Measurements from ENCODE around the gene UTP18.

DNA sequence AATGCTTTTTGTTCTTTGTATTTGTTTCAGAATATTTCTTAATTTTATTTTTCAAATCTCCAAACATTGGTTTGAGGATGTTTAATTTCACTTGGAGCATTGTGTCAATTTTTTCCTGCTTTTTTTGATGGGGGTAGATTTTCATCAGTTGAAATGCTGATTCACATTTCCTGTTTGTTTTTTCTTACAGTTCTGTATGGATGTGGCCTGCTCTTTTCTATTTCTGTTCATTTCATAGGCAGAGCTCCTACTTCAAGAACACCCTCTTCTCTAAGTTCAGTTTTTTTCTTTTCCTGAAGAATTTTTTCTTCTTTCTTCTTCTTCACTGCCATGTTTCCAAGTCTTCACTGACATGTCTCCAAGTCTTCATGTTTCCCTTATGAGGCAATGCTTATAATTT, 9.3 kb upstream of the UTP18 start:
- no peak for TF ChIP-seq EZH2 (IDR thresholded peaks at IDR 0.05; ENCODE audit: borderline replicate concordance, low read depth, low read length, poor library complexity, severe bottlenecking)
- TF ChIP-seq, protein P1, sequence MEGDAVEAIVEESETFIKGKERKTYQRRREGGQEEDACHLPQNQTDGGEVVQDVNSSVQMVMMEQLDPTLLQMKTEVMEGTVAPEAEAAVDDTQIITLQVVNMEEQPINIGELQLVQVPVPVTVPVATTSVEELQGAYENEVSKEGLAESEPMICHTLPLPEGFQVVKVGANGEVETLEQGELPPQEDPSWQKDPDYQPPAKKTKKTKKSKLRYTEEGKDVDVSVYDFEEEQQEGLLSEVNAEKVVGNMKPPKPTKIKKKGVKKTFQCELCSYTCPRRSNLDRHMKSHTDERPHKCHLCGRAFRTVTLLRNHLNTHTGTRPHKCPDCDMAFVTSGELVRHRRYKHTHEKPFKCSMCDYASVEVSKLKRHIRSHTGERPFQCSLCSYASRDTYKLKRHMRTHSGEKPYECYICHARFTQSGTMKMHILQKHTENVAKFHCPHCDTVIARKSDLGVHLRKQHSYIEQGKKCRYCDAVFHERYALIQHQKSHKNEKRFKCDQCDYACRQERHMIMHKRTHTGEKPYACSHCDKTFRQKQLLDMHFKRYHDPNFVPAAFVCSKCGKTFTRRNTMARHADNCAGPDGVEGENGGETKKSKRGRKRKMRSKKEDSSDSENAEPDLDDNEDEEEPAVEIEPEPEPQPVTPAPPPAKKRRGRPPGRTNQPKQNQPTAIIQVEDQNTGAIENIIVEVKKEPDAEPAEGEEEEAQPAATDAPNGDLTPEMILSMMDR (conservative IDR thresholded peaks at IDR 0.05; ENCODE audit: low read depth, low read length), result no peak

Measured in A673 (cell line).